ENCODE measurements around the gene RABEPK.

DNA sequence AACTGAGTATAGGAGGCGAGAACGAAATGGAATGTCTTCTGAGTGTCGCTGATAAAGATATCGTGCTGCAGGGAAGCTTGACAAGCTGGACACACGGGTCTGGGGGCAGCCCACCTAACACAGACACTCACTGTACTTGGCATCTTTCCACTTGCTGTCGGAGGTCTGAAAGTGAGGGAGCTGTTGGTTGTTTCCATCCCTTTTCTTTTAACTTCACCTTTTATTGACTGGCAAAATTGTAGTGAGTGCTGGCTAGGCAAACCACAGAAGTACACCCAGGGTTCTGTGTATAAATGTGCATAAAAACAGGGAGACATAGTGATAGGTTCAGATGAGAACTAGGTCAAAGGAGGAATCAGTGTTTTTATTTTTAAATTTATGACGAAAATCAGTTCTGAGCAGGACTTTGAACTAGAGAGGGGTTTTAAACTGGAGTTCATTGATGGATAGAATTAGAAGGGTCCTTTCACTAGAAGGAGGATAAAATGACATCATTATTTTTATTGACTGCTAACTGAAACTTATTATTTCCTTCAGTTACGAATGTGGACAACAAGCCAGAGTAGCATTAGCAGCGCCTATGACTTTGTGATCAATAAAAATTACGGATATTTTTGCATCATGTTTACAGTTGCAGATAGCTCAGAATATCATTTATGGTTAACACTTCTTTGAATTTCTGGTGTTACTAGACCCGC lies 62.1 kb downstream of the RABEPK start:
- TF ChIP-seq POLR2A (IDR thresholded peaks at IDR 0.05) = peak in 1 of 2 donors; percentile 23
- TF ChIP-seq, protein P1, sequence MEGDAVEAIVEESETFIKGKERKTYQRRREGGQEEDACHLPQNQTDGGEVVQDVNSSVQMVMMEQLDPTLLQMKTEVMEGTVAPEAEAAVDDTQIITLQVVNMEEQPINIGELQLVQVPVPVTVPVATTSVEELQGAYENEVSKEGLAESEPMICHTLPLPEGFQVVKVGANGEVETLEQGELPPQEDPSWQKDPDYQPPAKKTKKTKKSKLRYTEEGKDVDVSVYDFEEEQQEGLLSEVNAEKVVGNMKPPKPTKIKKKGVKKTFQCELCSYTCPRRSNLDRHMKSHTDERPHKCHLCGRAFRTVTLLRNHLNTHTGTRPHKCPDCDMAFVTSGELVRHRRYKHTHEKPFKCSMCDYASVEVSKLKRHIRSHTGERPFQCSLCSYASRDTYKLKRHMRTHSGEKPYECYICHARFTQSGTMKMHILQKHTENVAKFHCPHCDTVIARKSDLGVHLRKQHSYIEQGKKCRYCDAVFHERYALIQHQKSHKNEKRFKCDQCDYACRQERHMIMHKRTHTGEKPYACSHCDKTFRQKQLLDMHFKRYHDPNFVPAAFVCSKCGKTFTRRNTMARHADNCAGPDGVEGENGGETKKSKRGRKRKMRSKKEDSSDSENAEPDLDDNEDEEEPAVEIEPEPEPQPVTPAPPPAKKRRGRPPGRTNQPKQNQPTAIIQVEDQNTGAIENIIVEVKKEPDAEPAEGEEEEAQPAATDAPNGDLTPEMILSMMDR (IDR thresholded peaks at IDR 0.05) = no peak

All from adrenal gland (tissue), 5 donors.